Breast epithelium (tissue), 4 donors: ENCODE data around the gene ATXN7L1. TPM values are rescaled to one million over a fixed set of nuclear protein-coding genes. Genes with fewer than 3 reads are reported as not detected.

ENCODE experiments used
- DNase-seq, 2 donors: peaks; one replicate each; pipeline ENCODE4 v3.0.0-alpha.2; 2019; ENCODE audit warnings: low spot score in 2 of 2
- H3K27ac ChIP-seq, 2 donors: fragments of 200-600 bp; sonication (generic) in 1 of 2; one replicate each; pipeline ENCODE4 v1.5.1; 2016 to 2019; ENCODE audit warnings: mild to moderate bottlenecking in 1 of 2
- H3K27me3 ChIP-seq, 2 donors: fragments of 200-600 bp; sonication (generic) in 1 of 2; one replicate each; pipeline versions ENCODE4 v1.5.1 to v1.6.0; 2017 to 2019; ENCODE audit warnings: control low read depth in 1 of 2, mild to moderate bottlenecking in 1 of 2
- H3K36me3 ChIP-seq: fragments of 200-600 bp; one replicate; pipeline ENCODE4 v1.5.1; 2019
- H3K4me1 ChIP-seq, 2 donors: fragments of 200-600 bp; sonication (generic); one replicate each; pipeline ENCODE4 v1.5.1; 2016 to 2019; ENCODE audit warnings: control low read depth in 1 of 2
- H3K4me3 ChIP-seq, 3 donors: fragments of 200-600 bp; sonication (generic); 1 replicate in 2 of 3; 2 replicates in 1 of 3; pipeline ENCODE4 v1.5.1; 2016 to 2019; ENCODE audit warnings: mild to moderate bottlenecking in 3 of 3, moderate library complexity in 2 of 3
- H3K9me3 ChIP-seq, 2 donors: fragments of 200-600 bp; sonication (generic) in 1 of 2; one replicate each; pipeline ENCODE4 v1.5.1; 2016 to 2019; ENCODE audit warnings: control low read depth in 1 of 2
- CTCF ChIP-seq, 3 donors: fragments of 450-650 bp; IDR thresholded peaks; one replicate each; pipeline ENCODE4 v1.5.1; 2016 to 2017; ENCODE audit warnings: antibody characterized with exemption in 3 of 3, mild to moderate bottlenecking in 3 of 3, moderate library complexity in 3 of 3
- POLR2A ChIP-seq: fragments of 450-650 bp; IDR thresholded peaks from one replicate; pipeline ENCODE4 v1.6.1; 2016; ENCODE audit warnings: antibody characterized with exemption, mild to moderate bottlenecking, moderate library complexity
- POLR2AphosphoS5 ChIP-seq, 3 donors: sonication (generic); formaldehyde crosslinking; IDR thresholded peaks; one replicate each; pipeline ENCODE4 v1.6.1; 2017; ENCODE audit warnings: antibody characterized with exemption in 3 of 3
- intact Hi-C: fragments of 100-400 bp; cut with DNase I; formaldehyde crosslinking; loops from one replicate; pipeline ENCODE4 v1.15.1; 2023; ENCODE audit warnings: low total_unique reads
- total RNA-seq, 3 donors: library from RNA; depleted of rRNA; stranded (reverse); fragments of >200 nt; gene quantifications; one replicate each; pipeline ENCODE4 v1.1.0, GENCODE V29; 2016

ATXN7L1 gene
- total RNA-seq, 3 donors from 2014 or later = 10.7 to 18.4 (median 12.5) TPM

DNA sequence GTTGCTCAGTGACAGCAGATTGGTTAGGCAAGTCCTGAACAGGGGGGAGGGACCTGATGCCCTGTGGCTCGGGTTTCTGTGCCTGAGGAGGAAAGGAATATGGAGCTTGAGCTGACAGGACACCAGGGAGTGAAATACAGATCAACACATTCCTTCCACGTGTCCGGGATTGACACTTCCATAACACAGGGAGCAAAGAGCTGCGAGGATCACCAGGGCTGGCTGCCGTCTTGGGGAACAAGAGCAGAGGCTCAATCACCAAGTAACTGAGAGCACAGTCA lies 258.4 kb downstream of the ATXN7L1 start:
- no peaks in the 10 kb centered on the region for H3K36me3 ChIP-seq
- H3K4me1 ChIP-seq = no peaks in the 10 kb centered on the region
- no peaks in the 10 kb centered on the region for H3K9me3 ChIP-seq
- intact Hi-C loops = no loop called here
- no peak overlapping the region for H3K4me3 ChIP-seq
- no peaks in the 10 kb centered on the region for H3K27me3 ChIP-seq
- no peak overlapping the region for H3K27ac ChIP-seq
- DNase-seq = no peak
- no peak for TF ChIP-seq POLR2AphosphoS5 (IDR thresholded peaks at IDR 0.05)
- no peak for TF ChIP-seq POLR2A
- no peak for TF ChIP-seq CTCF (IDR thresholded peaks at IDR 0.05)

DNA sequence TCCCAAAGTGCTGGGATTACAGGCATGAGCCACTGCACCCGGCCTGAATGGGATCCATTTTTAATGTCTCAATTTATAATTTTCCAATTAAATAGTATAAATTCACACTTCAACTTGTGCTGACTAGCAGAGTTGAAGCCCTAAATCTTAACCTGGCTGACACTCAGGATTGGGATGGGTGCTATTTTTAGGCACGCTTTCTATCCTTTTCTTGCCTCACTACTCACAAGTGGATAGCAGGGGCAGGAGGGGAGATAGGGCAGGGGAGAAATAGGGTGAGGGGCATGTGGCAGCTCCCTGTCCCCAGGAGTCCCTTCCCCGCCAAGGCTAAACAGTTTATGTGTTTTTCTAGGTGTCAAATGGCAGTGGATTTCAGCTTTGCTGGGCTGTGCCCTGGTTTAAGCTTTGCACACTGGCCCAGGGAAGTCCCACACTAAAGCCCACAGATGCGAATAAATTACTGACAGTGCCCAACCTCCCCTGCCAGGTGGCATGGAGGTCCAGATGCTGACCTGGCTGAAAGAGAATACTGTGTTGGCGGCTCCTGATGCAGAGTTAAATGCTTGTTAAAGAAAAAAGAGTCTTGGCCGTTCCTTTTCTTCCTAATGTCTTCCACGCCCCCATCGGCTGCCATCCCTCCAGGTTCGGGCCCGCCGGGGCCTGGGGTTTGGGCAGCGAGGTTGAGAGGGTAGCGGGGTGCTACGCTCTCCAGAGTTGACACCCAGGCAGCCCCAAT lies 259.0 kb downstream of the ATXN7L1 start:
- H3K4me1 ChIP-seq = no peaks in the 10 kb centered on the region
- no peak overlapping the region for H3K4me3 ChIP-seq
- intact Hi-C loops = no loop called here
- DNase-seq = no peak
- H3K27ac ChIP-seq = no peak overlapping the region
- no peaks in the 10 kb centered on the region for H3K9me3 ChIP-seq
- no peaks in the 10 kb centered on the region for H3K27me3 ChIP-seq
- H3K36me3 ChIP-seq = no peaks in the 10 kb centered on the region
- TF ChIP-seq POLR2AphosphoS5 (IDR thresholded peaks at IDR 0.05) = no peak
- TF ChIP-seq CTCF (IDR thresholded peaks at IDR 0.05) = no peak

DNA sequence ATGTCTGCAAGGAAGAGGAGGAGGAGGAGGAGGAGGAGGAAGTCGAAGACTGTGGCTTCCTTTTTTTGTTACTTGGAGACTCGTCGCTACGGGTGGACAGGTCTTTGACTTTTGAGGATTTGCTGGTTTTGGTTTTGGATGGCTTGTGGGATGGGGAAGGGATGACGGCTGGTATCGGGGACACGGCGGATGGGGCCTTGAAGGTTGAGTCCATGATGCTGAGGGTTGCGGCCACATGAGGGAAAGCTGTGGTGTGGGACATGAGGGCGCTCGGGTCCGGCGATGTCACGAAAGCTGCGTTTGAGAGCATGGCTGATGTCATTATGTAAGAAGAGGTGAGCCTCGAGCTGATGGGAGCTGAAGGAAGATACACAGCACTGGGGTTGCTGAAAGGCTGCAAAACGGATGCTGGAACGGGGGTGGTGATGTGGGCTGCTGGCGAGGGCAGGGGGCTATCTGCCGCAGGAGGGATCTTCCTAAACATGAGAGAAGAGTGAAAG lies 262.0 kb downstream of the ATXN7L1 start:
- Histone ChIP-seq H3K9me3 (no peaks in the 10 kb centered on the region), H3K36me3 (no peaks in the 10 kb centered on the region), H3K4me3 (no peak overlapping the region), H3K4me1 (no peaks in the 10 kb centered on the region), H3K27me3 (no peaks in the 10 kb centered on the region), H3K27ac (no peak overlapping the region)
- no peak for DNase-seq
- TF ChIP-seq CTCF (IDR thresholded peaks at IDR 0.05) = no peak
- no peak for TF ChIP-seq POLR2A
- no peak for TF ChIP-seq POLR2AphosphoS5 (IDR thresholded peaks at IDR 0.05)
- intact Hi-C loops = no loop called here

DNA sequence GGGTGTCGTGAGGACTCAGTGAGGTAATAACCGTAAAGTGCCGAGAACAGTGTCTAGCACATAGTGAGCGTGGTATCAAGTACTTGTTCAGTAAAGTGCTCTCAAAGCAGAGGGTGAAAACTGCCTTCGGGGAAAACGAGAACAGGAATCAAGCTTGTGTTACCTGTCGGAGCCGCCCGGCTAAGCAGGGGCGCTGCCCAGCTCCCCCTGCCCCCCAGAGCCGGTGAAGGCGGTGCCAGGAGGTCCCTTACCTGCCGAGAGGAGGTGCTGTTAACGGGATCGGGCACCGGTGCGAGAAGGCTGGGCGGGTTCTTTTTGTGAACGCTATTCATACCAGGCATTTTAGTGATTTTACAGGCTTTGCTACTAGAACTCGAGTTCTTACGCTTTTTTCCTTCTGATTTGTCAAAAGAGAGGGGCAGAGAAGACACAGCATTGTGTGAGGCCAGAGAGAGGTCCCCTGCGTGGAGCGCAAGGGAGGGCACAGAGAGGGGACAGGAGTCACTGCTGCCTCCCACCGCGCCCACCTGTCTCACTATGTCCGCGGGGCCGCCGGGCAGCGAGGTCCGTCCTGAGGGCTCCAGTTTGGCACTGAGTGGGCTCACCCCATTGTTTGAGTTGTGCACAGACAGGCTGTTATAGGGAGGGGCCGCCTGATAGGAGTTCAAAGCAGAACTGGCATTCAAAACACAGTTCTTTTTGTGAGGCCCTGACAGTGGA lies 262.6 kb downstream of the ATXN7L1 start:
- no peaks in the 10 kb centered on the region for H3K27me3 ChIP-seq
- H3K9me3 ChIP-seq = no peaks in the 10 kb centered on the region
- no peak overlapping the region for H3K27ac ChIP-seq
- no peaks in the 10 kb centered on the region for H3K4me1 ChIP-seq
- intact Hi-C loops = no loop called here
- no peak for DNase-seq
- no peak overlapping the region for H3K4me3 ChIP-seq
- no peak for TF ChIP-seq CTCF (IDR thresholded peaks at IDR 0.05)
- no peak for TF ChIP-seq POLR2A
- TF ChIP-seq POLR2AphosphoS5 (IDR thresholded peaks at IDR 0.05) = no peak
- H3K36me3 ChIP-seq = no peaks in the 10 kb centered on the region

- no peaks in the 10 kb centered on the region for H3K36me3 ChIP-seq
- H3K4me1 ChIP-seq = no peaks in the 10 kb centered on the region
- no peak for DNase-seq
- no peak overlapping the region for H3K4me3 ChIP-seq
- intact Hi-C loops = no loop called here
- H3K27me3 ChIP-seq = no peaks in the 10 kb centered on the region
- H3K9me3 ChIP-seq = no peaks in the 10 kb centered on the region
- no peak overlapping the region for H3K27ac ChIP-seq
- TF ChIP-seq POLR2A = no peak
- no peak for TF ChIP-seq CTCF (IDR thresholded peaks at IDR 0.05)
- no peak for TF ChIP-seq POLR2AphosphoS5 (IDR thresholded peaks at IDR 0.05)
Measured at GRCh38 chr7:105612806-105613205, 263.6 kb downstream of the ATXN7L1 start.
